ENCODE data around the gene NR3C1.

The NR3C1 gene

DNA sequence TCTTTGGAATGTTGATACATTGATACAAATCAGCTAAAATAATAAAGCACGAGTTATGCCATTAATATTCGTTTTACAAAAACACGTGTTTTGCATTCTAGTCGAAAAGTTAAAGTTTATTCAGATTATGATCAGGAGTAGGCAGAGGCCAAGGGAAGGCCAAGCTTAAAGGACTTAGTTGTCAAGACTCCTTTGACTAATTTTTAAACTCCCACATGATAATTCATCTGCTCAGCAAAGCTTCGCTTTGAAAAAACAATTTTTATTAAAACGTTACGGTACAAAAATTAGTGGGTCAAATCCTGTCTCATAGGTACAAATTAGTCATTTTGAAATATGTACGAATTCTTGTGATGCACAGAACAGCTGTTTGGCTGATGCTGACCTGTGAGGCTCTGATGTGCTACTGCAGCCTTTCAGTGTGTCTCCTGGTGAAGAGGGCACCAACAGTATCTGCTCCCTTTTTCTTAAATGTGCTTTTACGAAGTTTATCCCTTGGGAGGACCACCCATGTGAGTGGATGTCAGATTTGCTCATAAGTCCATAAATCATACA, 23.0 kb upstream of the NR3C1 start:
- in situ Hi-C loops (cut with HindIII; ENCODE audit: low sequenced_read_pairs) = no loop called here

DNA sequence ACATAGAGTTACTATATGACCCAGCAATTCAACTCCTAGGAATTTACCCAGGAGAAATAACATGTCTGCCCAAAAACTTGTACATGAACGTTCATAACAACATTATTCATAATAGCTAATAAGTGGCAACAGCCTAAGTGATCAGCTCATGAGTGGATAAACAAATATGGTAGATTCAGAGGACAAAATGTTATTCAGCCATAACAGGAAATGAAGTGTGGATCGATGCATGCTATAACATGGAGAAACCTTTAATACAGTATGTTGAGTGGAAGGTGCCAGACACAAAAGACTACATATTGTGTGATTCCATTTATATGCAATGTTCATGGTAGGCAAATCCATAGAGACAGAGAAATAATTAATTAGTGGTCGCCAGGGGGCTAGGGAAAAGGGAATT, 22.3 kb upstream of the NR3C1 start:
- in situ Hi-C loops (cut with HindIII; ENCODE audit: low sequenced_read_pairs) = no loop called here

DNA sequence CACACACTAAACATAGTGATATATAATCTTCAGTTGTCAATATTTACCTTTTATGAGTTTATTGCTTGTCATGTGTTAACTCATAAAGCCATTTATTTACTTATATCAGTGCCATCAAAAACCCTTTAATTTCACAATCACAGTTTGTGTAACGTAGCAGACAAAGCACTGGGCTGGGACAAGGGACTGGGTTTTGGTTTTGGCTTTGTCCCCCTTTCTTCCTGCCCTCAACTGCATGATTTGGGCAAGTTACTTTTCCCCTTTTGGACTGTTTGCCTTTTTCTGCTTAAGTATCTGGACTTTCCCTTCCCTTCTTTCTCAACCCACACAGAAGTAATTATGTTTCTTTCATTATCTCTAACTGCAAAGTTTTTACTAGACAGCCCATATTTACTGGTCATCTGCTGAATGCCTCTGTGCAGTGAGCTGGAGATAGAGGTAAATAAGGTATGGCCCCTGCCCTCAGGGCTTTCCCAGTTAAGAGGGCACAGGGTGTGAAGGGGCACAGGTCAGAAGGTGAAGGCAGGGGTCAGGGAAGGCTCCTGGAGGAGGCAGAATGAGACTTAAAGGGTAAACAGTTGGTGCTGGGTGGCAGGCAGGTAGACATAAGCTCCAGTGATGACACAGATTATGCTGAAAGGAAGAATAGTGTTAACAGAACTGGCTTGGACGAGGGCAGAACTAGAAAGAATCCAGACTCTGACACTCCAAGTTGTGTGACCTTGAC, 14.8 kb upstream of the NR3C1 start:
- in situ Hi-C loops (cut with HindIII; ENCODE audit: low sequenced_read_pairs) = no loop called here

DNA sequence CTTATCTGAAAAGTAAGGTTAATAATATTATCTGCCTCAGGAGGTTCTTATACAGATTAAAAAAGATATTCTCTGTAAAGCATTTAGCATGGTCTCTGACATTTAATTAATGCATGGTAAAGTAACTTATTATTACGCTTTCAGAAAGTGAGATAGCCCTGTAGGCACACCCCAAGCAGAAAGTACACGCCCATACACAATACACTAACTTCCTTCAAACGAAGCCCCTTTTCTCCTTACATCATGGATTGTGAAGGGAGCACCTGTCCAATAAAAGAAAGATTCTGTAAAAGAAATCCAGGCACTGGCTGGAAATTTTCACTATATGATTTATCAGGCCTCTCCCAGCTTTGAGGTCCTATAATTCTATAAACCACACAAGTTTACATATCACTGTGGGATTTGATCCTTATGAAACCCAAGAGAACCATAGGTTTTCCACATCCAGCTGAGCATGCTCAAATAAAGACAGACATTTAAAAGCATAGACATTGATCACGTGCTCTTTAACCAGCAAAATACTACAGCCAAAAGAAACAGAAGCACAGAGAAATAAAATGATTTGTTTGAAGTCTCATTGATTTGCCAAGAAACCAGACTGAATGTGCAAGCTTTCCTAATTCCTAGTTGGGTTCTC, 14.1 kb upstream of the NR3C1 start:
- in situ Hi-C loops (cut with HindIII; ENCODE audit: low sequenced_read_pairs) = no loop called here

DNA sequence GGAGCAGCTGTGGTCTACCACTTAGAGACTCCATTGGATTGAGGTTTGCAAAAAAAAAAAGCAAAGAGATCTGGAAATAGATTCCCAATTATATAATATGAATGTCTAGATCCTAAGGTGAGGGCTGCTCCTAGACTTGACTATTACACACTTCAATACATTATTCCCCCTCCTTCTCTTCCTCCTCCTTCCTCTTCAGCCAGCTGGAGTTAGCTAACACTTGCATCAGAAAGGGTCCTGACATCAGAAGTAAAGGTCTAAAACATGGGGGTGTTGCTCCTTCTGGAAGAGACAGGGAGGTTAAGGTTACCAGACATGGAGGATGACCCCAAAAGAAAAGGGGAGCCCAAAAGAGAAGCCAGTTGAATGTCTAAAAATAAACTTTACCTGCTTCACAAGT, 12.9 kb upstream of the NR3C1 start:
- in situ Hi-C loops (cut with HindIII; ENCODE audit: low sequenced_read_pairs) = no loop called here

DNA sequence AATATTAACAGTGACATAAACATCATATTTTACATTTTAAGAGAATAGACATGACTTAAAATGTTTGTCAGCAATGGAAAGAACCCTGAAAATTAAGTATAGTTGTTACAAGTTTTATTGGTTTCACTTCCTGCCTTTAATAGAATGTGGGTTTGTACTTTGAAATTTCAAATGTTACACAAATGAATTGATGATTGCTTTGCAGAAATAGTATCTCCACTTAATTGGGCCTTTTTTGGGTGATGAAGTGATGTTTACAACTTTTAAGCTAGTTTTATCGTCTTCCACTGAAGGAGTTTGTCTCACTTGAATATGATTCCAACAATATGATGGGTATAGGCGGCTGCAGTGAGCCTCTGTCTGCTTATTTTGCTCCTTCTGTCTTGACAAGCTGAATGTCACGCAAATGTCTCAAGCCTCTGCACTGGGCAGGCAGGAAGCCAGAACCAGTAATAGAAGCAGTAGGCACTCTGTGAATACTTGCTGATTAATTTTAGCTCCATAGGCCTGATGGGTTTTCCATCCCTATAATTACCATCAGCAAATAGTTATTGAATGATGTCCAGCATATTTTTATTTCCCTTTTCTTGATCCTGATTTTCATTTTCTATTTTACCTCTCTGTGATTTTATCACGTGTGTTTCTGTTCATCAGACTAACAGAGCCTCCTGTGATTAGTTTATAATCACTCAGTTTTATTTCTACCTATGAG, 10.6 kb upstream of the NR3C1 start:
- in situ Hi-C loops (cut with HindIII; ENCODE audit: low sequenced_read_pairs) = no loop called here

DNA sequence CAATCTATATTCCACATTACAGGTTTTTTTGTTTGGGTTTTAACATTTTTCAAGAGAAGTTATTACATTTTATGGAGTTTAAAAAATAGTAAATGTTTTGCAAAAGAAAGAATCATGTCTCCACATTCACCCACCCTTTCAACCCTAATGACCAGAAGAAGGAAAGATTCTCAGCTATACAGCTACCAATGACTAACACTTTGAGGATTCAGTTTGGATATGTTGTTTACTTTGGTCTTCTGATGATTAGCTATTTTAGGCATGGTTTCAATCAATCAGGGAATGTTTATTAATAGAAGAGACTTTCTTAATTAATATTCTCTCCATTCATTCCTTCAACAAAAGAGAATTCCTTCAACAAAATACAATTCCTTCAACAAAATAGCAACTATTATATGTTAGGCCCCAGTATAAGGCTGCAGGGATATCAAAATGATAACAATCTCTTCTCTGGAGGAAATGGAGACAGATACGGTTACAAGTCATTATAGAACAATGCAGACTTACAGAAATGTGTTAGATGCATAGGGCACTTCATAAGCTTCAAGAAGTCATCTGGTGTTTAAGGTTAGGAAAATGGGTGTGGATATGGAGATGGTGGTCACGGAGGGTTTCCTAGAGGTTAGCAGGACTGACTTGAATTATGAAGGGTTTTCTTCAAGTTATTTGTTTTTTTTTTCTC, 9.3 kb upstream of the NR3C1 start:
- in situ Hi-C loops (cut with HindIII; ENCODE audit: low sequenced_read_pairs) = no loop called here

DNA sequence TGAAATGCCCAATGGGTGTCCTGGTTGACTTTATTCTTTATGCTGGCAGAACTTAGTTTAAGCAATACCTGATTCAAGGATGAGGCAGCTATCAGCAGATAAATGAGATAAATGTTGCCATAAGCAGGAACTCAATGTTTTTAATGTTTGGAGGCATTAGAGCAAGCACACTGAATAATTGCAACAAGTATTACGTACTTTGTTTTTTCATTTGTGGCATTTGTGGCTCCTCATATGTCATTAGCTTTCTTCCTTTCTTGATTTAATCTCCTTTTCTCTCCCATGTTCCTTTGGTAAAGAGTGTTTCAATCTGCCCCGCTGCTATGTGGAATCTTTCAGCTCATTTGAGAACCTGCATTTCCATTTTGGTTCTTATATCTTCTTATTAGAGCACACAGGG, 6.4 kb upstream of the NR3C1 start:
- in situ Hi-C loops (cut with HindIII; ENCODE audit: low sequenced_read_pairs) = no loop called here

DNA sequence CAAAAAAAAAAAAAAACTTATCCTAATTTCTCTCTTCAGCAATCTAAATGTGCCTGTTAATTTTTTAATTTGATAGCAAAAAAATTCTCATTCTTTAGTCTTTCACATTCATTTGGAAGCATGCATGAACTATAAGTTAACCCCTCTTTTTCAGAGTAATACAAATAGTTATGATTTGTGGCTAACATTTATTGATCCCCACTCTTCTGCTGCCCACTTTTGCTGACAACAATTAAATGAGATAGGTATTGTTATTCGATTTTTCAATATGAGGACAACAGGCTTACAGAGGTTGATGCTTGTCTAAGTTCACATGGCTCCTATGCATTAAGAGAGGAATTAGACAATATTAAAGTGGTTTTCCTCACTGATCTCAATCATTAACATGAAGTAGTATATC, 2.9 kb upstream of the NR3C1 start:
- in situ Hi-C loops (cut with HindIII; ENCODE audit: low sequenced_read_pairs) = no loop called here

DNA sequence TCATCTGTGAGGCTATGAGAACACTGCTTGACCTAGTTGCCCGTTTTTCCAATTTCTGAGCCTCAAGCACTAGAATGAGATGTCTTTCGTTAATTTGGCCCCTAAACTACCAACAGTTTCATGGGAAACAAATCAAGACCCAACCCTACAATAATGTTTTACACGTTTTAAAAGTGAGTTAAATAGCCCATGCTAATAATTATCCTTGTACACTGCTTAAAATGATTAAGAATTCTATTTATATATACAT, 2.3 kb upstream of the NR3C1 start:
- in situ Hi-C loops (cut with HindIII; ENCODE audit: low sequenced_read_pairs) = no loop called here

DNA sequence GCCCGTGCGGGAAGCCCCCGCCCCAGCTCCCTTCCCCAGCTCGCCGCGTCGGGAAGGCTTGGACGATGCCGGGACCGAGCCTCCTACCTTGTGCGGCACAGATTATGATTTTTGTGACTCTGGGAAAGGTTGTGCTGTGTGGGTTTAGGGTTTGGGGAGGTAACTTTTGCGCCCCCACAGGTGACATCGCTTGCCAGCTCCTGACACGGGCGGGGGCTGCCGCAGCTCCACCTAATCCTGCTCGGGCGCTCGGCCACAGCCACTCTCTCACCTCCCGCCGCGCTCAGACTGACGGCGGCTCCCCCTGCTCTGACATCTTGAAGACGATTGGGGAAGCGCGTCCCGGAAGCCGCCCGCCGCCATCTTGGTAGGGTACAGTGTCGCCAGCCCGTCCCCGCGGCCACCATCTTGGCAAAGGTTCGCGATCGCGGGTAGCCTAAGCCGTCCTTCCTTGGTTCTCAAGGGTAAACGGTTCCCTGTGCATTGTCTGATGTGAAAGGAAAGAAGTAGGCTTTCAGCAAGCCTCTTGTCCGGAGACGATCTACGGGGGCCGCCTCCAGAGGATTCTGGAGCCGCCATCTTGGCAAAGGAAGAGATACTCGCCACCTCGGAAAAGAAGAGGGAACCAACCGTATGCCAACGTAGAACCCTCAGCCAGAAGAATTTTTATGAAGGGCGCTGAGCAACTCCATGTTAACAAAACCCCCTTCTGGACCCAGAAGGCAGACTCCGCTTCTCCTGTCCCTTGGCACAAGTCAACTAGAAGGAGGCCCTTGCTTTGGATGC, 1.8 kb upstream of the NR3C1 start:
- in situ Hi-C loops (cut with HindIII; ENCODE audit: low sequenced_read_pairs) = no loop called here

DNA sequence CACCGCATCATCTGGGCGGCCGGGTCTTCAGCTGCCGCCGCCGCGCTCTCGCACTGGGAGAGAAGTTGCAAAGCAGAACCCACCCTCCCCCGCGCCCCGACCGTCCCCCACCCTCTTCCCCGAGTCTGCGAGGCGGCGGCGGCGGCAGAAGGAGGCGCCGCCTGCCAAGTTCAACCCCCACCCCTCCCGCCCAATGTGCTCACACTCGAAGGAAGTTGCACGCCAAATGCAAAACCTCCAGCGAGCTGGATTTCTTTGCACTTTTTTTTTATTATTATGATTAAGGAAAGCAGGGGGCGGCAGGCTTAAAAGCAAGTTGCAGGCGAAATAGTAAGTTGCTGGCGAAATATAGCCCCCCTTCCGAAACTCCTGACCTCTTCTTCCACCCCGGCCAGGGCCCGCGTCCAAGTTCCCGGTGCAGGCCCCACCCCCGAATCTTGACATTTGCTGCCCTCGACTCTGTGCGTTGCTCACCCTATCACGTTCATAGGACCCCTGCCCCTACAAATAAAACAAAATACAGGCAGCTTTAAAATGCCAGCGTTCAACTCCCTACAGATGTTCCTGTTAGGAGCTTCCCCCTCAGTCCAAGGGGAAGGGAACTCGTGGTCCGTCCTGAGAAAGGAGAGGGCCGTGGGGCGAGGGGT, 1.1 kb upstream of the NR3C1 start:
- in situ Hi-C loops (cut with HindIII; ENCODE audit: low sequenced_read_pairs) = no loop called here

DNA sequence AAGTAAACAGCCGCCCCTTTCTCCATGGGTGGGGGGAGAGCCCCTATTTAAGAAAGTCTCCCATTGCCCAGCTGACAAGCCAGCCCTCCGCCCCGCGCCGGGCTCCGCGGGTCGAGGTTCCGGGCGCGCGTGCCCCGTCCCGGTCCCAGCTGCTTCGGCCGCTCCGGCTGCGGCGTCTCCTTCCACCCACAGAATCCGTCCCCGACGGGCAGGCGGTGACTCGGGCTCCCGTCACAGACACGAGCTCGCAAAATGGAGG, 223 bp downstream of the NR3C1 start:
- in situ Hi-C loops (cut with HindIII; ENCODE audit: low sequenced_read_pairs) = no loop called here

DNA sequence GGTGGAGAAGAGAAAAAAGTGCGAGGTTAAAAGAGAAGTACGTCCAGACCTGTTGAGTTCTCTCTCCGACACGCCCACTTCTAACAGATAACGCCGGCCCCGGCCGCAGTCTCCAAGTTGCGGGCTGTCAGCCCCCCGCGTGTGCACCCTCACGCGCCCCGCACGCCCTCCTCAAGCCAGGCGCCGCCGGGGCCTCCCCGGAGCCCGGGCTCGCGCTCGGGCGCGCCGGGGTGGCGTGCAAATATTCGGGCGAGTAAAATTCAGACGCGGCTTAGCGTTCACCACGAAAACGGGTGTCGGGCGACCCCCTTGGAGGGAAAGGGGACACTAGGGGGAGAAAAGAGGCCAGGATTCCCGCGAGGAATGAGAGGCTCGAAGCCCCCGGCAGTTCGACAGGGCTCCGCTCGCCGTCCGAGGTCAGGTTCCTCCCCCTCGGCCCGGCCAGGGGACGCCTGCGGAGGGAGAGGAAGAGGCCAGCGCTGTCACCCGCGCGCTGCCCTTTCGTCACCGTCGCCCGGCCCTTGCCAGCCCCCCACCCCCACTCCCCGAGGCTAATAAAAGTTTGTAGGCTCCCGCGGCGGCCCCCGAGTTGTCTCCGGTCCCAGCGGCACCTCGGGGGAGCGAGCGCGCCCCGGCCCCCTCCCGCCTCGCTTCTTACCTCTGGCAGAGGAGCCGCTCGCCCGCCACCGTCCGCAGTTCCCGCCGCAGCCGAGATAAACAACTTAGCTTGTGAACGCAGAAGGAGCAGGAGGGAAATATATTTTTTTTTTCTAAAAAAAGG, 743 bp downstream of the NR3C1 start:
- in situ Hi-C loops (cut with HindIII; ENCODE audit: low sequenced_read_pairs) = no loop called here

DNA sequence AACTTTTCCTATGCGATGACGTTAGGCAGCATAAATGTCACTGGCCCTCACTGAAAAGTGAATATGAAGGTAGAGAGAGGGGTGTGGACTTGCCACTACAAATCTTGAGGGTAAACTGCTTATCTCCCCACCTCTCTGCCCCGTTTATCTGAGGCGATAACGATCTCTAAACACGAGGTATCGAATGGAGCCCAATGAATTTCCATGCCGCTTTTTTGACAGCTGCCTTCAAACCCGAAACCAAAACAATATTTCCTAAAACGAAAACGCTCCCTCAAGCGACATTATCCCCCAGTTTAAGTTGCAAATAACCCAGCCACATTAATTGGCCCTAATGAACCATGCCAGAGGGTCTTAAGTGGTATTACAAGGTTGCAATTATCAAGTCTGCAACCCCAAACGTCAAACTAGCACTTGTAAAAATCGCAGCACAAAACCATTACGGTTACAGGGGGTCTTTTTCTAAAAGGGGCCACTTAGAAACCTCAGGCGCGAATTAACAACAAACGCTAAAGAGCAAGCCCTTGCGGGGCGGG, 1.4 kb downstream of the NR3C1 start:
- in situ Hi-C loops (cut with HindIII; ENCODE audit: low sequenced_read_pairs) = no loop called here

DNA sequence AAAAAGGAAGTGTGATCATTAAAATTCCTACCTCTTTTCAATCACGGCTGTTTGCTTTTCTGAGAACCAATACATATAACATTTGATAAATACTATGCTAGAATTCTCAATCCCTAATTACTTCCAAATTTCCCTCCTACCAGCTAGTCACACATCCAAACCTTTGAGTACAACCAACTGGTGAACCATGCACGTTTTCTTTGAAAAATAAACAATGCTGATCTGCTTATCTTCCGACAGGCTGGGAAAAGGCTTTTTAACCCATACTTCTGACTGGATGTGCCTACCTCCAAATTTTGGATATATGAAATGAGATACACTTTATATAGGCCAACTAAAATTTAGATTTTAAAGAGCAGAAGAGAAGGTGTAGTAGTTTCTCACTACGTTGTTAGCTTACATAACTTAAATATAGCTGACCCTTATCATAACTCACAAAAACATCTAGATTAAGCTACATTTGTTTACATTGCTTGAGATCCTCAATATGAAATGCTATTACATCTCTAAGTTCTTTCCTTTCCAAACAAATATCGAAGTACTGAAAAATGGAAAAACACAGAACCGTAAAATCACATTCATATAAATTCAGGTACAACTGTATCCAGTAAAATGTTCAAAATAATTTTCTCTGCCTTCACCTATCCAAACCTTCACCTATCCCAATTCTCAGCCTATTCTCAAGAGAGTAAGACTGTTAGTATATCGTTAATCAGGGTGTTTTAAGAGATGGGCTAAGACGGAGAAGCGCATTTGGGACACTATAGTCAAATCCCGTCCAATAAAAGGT, 2.1 kb downstream of the NR3C1 start:
- in situ Hi-C loops (cut with HindIII; ENCODE audit: low sequenced_read_pairs) = no loop called here

DNA sequence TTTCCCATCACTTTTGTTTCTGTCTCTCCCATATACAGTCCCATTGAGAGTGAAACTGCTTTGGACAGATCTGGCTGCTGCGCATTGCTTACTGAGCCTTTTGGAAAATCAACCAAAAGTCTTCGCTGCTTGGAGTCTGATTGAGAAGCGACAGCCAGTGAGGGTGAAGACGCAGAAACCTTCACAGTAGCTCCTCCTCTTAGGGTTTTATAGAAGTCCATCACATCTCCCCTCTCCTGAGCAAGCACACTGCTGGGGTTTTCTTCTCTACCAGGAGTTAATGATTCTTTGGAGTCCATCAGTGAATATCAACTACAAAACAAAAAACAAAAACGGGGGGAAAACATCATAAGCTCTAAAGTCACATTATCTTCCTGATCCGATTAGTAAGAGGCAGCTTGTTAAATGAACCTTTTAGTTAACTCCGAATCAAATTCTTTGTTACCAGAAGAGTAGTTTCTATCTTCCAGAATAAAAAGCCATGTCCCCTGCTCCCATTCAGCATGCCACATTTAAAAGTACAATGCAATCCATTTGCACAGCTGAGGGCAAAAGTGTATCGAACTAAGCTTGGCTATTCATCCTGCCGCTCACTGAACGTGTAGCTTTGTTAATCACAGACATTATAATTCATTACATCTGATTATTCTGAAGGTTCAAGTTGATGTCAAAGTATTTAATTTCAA, 2.8 kb downstream of the NR3C1 start:
- in situ Hi-C loops (cut with HindIII; ENCODE audit: low sequenced_read_pairs) = no loop called here

Data from DLD1 (cell line).